8988T (cell line): ENCODE measurements around the gene KDM2B.
"Not testable (repeated sequence)": the region's sequence is repeated elsewhere in the genome, so short reads cannot be mapped to it uniquely, and the experiment has no call there.

Experiments used
- DNase-seq: peaks from one replicate; pipeline ENCODE4 v3.0.0; 2011

The KDM2B gene

GRCh38 chr12:121583334-121583661, 2.5 kb upstream of the KDM2B start:
- DNase-seq = not testable (repeated sequence)

- no peak for DNase-seq
These were observed 1.9 kb upstream of the KDM2B start for GRCh38 chr12:121582583-121583333.

- no peak for DNase-seq
These were observed 1.0 kb upstream of the KDM2B start for GRCh38 chr12:121581686-121582429.

DNA sequence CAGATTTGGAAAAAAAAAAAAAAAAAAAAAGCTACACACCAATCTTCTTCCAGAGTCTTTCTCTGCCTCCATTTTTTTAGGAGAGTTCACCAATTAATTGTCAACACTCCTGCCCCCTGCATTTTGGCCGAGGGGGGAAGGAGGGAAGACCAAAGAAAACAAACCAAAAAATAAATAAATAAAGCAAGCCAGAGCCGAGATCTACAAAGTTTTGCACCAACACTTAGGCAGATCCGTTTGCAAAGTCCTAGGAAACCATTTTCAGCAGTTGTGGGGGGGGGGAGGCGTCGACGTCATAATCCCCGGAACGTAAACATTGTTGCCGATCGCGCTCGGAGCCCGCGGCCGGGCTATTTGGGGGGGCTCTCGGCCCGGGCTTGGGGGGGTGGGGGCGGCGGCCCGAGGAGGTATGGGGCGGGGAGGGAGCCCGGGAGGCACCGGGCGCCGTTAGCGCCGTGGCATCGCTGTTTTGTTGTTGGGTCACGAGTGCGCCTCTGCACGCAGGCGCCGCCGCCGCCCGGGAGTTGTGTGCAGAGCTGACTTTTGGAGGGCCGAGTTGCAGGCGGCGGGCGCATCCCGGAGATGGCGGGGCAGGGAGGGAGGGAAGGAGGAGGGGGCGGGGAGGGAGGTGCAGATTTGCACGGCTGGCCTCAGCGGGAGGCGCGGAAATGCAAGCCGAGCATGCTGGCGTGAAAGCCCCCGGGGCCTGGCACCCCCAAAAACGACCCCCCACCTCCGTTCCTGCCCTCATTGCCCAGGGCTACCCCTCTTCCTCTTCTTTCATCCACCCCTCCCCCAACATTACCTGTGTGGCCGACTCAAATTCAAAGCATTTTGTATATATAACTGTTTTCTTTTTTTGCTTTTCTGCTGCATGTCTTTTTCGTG, 598 bp downstream of the KDM2B start:
- DNase-seq = no peak

DNA sequence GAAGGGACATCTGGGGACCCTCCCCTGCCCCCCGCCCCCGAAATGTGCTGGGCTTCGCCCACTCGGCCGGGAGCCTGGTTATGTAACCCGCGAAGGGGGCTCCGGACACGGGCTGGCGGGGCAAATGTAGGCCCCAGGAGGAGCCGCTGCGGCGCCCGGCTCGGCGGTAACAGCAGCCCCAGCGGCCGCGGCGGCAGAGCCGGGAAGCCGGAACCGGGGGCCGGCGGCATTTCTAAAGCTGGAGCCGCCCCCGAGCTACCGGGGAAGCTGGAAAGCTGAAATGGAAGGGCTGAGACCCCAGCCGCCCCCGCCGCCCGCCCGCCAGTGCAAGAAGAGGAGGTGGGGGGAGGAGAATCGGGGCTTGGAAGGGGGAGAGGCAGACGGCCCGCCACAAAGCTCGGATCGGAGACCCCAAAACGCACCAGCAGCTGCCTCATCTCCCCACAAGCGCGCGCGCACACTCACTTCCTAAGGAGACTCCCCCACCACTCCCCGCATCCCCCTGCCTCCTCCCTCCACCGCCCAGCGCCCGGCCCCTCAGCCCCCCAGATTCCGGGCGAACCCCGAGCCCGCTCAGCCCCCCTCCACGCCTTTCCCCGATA, 1.5 kb downstream of the KDM2B start:
- DNase-seq = no peak

- no peak for DNase-seq
These were observed 2.3 kb downstream of the KDM2B start for GRCh38 chr12:121578230-121579189.

DNA sequence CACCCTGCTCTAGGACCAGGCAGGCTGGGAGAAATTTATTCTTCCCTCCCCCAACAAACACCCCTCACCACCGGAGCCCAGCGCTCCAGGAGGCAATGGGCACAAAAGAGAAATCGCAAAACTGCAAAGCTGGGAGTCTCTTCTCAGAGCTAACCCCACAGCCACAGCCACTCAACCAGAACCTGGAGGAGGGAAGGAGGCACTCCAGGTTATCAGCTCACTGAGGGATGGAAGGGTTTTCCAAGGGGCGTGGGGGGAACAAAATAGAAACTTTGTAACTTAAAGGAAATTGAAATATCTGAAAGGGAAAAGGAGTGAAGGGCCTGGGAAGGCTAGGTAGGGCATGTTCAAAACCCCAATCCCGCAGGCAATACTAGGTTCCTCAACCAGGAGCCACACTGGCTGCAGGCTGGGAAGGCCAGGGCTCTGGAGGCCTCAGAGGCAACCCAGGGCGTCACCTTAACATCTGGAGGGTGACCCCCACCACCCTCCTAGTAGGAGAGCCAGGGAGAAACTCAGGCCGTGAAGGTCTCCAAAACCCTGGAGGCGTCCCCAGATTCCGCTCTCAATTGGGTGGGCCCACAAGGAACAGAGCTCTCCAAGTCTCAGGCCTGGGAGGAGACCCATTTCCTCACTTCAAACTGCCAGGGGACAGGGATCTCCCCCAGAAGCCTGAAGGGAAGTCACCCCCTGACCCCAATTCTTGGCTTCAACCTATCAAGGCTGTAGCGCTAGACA, 3.2 kb downstream of the KDM2B start:
- no peak for DNase-seq

DNA sequence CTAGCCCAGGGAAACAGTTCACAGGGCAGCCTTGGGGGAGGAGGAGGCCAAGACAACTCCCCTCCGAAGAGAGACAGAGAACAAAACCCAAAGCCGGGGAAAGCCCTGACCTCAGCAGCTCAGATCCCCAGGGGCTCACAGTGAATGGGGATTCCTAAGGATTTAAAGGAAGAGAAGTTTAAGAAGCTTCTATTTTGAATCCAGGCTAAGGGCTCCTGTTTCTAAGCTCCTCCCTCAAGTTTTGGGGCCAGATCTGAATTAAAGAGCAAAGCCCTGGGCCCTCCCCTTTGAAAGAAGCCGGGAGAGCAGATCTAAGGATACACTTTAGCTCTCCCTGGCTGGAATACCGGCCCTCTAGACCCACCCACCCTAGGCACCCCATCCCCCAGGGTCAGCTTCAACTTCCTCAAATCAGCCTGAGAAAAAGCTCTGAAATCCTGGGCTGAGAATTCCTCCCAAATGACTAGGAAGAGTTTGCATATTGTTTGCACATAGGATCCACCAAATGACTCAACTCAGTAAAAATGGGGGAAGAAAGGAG, 3.9 kb downstream of the KDM2B start:
- DNase-seq = no peak

- no peak for DNase-seq
These were observed 4.7 kb downstream of the KDM2B start for GRCh38 chr12:121575952-121576625.

DNA sequence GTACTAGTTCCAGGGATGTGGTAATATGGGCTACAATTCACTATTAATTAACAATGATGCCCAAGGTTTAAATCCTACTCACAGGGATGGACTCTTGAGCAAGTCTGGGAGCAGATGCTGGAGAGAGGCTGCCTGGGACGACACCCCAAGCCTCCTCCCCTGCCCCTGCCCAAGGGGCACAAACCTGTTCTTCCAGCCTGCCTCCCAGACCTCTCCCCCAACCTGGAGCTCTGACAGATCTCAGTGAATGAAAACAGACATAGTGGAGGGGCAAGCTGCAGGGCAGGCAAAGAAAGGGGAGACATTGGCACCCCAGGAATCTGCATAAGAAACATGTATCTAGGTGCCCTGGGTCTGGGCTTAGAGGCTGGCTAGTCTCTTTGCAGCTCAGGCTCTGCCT, 5.8 kb downstream of the KDM2B start:
- no peak for DNase-seq

- no peak for DNase-seq
These were observed 6.8 kb downstream of the KDM2B start for GRCh38 chr12:121574025-121574424.

DNA sequence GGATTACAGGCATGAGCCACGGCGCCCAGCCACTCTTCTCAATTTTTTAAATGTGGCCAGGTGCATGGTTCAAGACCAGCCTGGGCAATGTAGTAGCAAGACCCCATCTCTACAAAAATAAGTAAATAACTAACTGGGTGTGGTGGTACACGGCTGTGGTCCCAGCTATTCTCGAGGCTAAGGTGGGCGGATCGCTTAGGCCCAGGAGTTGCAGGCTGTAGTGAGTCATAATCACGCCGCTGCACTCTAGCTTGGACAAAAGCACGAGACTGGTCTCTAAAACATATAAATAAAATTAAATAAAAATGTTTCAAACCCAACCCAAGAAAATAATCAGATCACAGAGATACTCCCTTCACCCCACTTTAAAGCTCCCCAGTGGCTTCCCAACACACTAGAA, 8.9 kb downstream of the KDM2B start:
- no peak for DNase-seq

DNA sequence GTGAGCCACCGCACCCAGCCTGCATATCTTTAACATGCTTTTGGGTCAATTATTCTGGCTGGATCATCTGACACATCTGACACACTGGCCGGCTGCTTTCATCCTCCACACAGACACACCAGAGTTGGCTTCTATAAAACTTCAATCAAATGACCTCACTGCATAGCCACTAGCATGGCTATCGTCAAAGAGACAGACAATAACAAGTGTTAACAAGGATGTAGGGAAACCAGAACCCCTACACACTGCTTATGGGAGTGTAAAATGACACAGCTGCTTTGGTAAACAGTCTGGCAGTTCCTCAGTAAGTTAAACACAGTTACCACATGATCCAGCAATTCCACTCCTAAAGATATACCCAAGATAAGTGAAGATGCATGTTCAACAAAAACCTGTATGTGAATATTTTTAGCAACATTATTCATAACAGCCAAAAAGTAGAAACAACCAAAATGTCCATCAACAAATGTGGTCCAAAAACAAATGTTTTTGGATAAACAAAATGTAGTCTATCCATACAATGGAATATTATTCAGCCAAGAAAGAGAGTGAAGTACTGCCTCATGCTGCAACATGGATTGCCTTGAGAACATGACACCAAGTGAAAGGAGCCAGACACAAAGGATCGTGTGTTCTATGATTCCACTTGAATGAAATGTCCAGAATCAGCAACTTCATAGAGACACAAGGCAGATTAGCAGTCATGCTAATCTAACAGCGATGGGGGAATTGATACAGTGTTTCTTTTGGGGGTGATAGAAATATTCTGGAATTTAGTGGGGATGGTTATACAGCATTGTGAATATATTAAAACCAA, 10.1 kb downstream of the KDM2B start:
- DNase-seq = no peak

DNA sequence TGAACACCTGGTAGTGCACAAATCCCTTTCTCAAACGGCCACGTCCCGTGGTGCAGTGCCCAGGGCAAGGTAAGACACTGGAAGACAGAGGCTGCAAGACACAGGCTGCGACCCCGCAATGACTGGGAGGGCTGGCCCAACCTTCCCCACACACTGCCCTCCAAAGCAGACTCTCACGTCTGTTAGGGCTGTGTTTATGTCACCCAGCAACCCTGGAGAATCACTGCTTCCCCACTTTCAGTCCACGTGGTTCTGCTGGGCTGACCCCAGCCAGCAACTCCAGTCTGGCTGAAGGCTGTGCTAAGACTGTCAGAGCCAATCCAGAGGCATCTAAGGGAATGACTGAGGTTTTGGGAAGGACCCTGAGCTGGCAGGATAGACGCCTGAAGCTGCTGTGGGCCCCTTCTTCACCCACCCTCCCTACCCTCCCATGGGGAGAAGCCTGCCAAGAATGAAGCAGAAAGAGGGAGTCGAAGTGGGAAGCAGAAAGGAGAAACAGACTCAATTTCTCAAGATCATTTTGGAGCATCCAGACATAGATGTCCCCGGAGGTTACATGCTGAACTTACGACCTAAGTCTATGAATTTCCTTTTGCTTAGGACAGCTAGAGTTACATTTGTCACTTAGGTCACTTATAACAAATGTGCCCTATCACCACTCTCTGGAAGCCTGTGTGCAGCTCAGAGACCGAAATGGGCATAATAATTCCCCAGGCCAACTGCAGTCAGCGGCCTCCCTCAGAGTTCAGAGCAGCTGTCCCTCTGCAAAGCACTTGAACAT, 11.7 kb downstream of the KDM2B start:
- DNase-seq = no peak

DNA sequence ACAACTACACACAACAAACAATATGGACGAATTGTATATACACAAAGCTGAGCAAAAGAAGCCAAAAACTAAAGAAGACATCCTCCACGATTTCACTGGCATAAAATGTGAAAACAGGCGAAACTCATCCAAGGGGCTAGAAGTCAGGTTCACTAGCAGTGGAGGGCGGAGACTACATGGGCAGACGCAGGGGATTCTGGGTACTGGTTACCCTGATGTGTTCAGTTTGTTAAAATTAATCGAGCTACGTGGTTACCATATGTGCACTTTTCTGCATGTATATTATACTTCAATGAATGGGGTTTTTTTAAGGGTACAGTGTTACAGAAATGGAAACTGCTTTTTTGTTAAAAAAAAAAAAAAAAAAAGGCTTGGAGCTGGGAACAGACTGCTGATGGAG, 12.3 kb downstream of the KDM2B start:
- DNase-seq = no peak

- no peak for DNase-seq
These were observed 15.7 kb downstream of the KDM2B start for GRCh38 chr12:121565076-121565475.

DNA sequence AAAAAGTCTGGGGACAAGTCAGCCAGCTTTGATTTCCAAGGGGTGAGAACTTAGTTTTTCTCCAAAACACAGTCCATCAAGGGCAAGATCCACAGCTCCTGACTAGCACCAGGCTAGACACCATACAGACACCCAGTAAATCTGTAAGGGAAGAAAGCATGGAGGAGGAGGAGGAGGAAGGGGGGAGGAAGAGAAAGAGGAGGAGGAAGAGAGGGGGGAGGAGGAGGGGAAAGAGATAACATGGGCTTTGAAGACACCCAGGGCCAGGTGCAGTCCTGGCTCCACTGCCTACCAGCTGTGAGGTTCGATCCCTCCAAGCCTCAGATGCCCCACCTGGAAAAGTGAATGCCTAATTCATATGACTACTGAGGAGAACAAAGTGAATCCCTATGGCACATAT, 18.3 kb downstream of the KDM2B start:
- no peak for DNase-seq

GRCh38 chr12:121561009-121561395, 19.8 kb downstream of the KDM2B start:
- no peak for DNase-seq
